HUES64 (cell line): ENCODE measurements around the gene NFE2L2.
"Not testable (repeated sequence)": the region's sequence is repeated elsewhere in the genome, so short reads cannot be mapped to it uniquely, and the experiment has no call there.

Source experiments
- H3K27ac ChIP-seq: 2 replicates; pipeline ENCODE4 v1.7.0; 2013; ENCODE audit warnings: low read depth, low read length, inconsistent platforms
- H3K27me3 ChIP-seq: 2 replicates; pipeline ENCODE4 v1.6.1; 2013; ENCODE audit warnings: mild to moderate bottlenecking, low read length; ENCODE audit not compliant: insufficient read depth
- H3K36me3 ChIP-seq: 2 replicates; pipeline ENCODE4 v1.6.1; 2013; ENCODE audit warnings: mild to moderate bottlenecking, low read length; ENCODE audit not compliant: insufficient read depth
- H3K4me1 ChIP-seq: 2 replicates; pipeline ENCODE4 v1.6.1; 2013; ENCODE audit warnings: mild to moderate bottlenecking, low read length, moderate library complexity; ENCODE audit not compliant: insufficient read depth
- H3K4me3 ChIP-seq: 2 replicates; pipeline ENCODE4 v1.5.1; 2013; ENCODE audit warnings: mild to moderate bottlenecking, low read length, moderate library complexity
- H3K9ac ChIP-seq: 2 replicates; pipeline ENCODE4 v1.6.1; 2013; ENCODE audit warnings: mild to moderate bottlenecking, low read depth, low read length
- H3K9me3 ChIP-seq: 2 replicates; pipeline ENCODE4 v1.6.1; 2013; ENCODE audit warnings: low read depth, low read length; ENCODE audit not compliant: insufficient read depth
- WGBS: fragments of 150-250, 120-280 bp; methylation state at CpG from one replicate; pipeline ENCODE4 v1.1.7; 2013; ENCODE audit warnings: missing lambda C conversion rate; 5-methylcytosine and 5-hydroxymethylcytosine counted together

The NFE2L2 gene

GRCh38 chr2:177255227-177255601 is 9.3 kb downstream of the NFE2L2 start:
- peaks cover 9% of the 10 kb centered on the region for H3K4me1 ChIP-seq
- no peaks in the 10 kb centered on the region for H3K27me3 ChIP-seq
- H3K9me3 ChIP-seq: peaks cover 15% of the 10 kb centered on the region; the same call in 1 of the 2 replicates
- WGBS: 81% methylated on average over 2 of the region's 2 CpGs
- no peak overlapping the region for H3K4me3 ChIP-seq
- H3K36me3 ChIP-seq: peaks cover 9% of the 10 kb centered on the region
- H3K9ac ChIP-seq: no peak overlapping the region
- H3K27ac ChIP-seq: peak overlapping the region; percentile 42; the same call in 1 of the 2 replicates

- H3K4me3 ChIP-seq: no peak overlapping the region
- H3K4me1 ChIP-seq: peaks cover 9% of the 10 kb centered on the region
- H3K27ac ChIP-seq: peak overlapping the region; percentile 42; the same call in 1 of the 2 replicates
- 55% methylated on average over 11 of the region's 11 CpGs for WGBS
- H3K36me3 ChIP-seq: peaks cover 9% of the 10 kb centered on the region
- H3K9ac ChIP-seq: no peak overlapping the region
- H3K27me3 ChIP-seq: no peaks in the 10 kb centered on the region
- peaks cover 15% of the 10 kb centered on the region; the same call in 1 of the 2 replicates for H3K9me3 ChIP-seq
These were observed 9.9 kb downstream of the NFE2L2 start for GRCh38 chr2:177254433-177255226.

GRCh38 chr2:177253704-177254103 is 10.8 kb downstream of the NFE2L2 start:
- peaks cover 11% of the 10 kb centered on the region; the same call in 1 of the 2 replicates for H3K9me3 ChIP-seq
- no peak overlapping the region for H3K27ac ChIP-seq
- no peak overlapping the region for H3K4me3 ChIP-seq
- H3K9ac ChIP-seq: no peak overlapping the region
- WGBS: 97% methylated on average over 3 of the region's 3 CpGs
- peaks cover 9% of the 10 kb centered on the region for H3K4me1 ChIP-seq
- H3K36me3 ChIP-seq: peaks cover 8% of the 10 kb centered on the region
- H3K27me3 ChIP-seq: no peaks in the 10 kb centered on the region

GRCh38 chr2:177252808-177253531 is 11.6 kb downstream of the NFE2L2 start:
- Histone ChIP-seq H3K4me1 (peaks cover 9% of the 10 kb centered on the region), H3K36me3 (peaks cover under 1% of the 10 kb centered on the region; the same call in 1 of the 2 replicates), H3K27ac (no peak overlapping the region), H3K9ac (no peak overlapping the region), H3K27me3 (no peaks in the 10 kb centered on the region), H3K4me3 (no peak overlapping the region), H3K9me3 (peaks cover 4% of the 10 kb centered on the region; the same call in 1 of the 2 replicates)
- WGBS: 97% methylated on average over 5 of the region's 5 CpGs

GRCh38 chr2:177251165-177251542 is 13.4 kb downstream of the NFE2L2 start:
- H3K9ac ChIP-seq: no peak overlapping the region
- H3K27me3 ChIP-seq: no peaks in the 10 kb centered on the region
- H3K9me3 ChIP-seq: no peaks in the 10 kb centered on the region
- H3K36me3 ChIP-seq: no peaks in the 10 kb centered on the region
- no peak overlapping the region for H3K4me3 ChIP-seq
- peaks cover 10% of the 10 kb centered on the region for H3K4me1 ChIP-seq
- H3K27ac ChIP-seq: no peak overlapping the region
- WGBS: 97% methylated on average over 3 of the region's 3 CpGs

GRCh38 chr2:177250461-177250860 is 14.1 kb downstream of the NFE2L2 start:
- no peak overlapping the region for H3K27ac ChIP-seq
- peaks cover 11% of the 10 kb centered on the region for H3K4me1 ChIP-seq
- H3K9me3 ChIP-seq: no peaks in the 10 kb centered on the region
- H3K4me3 ChIP-seq: no peak overlapping the region
- no peaks in the 10 kb centered on the region for H3K27me3 ChIP-seq
- 93% methylated on average over 5 of the region's 5 CpGs for WGBS
- no peak overlapping the region for H3K9ac ChIP-seq
- no peaks in the 10 kb centered on the region for H3K36me3 ChIP-seq

GRCh38 chr2:177249038-177249437 is 15.5 kb downstream of the NFE2L2 start:
- H3K9ac ChIP-seq: no peak overlapping the region
- no peak overlapping the region for H3K27ac ChIP-seq
- no peaks in the 10 kb centered on the region for H3K27me3 ChIP-seq
- H3K4me1 ChIP-seq: peaks cover 18% of the 10 kb centered on the region
- WGBS: 96% methylated on average over 6 of the region's 7 CpGs
- no peaks in the 10 kb centered on the region for H3K9me3 ChIP-seq
- H3K36me3 ChIP-seq: no peaks in the 10 kb centered on the region
- no peak overlapping the region for H3K4me3 ChIP-seq

GRCh38 chr2:177247693-177248262 is 16.7 kb downstream of the NFE2L2 start:
- Histone ChIP-seq H3K27me3 (no peaks in the 10 kb centered on the region), H3K36me3 (no peaks in the 10 kb centered on the region), H3K27ac (0 out of 2 replicates have a peak overlapping the region, but pooled peaks have one; percentile 6), H3K4me3 (no peak overlapping the region), H3K9ac (no peak overlapping the region), H3K9me3 (no peaks in the 10 kb centered on the region), H3K4me1 (peaks cover 22% of the 10 kb centered on the region)
- 95% methylated on average over 6 of the region's 6 CpGs for WGBS

GRCh38 chr2:177246523-177247030 is 17.9 kb downstream of the NFE2L2 start:
- H3K4me3 ChIP-seq, H3K9me3 ChIP-seq, H3K36me3 ChIP-seq, H3K27me3 ChIP-seq, H3K9ac ChIP-seq, H3K27ac ChIP-seq: not testable (repeated sequence)
- WGBS: 91% methylated on average over 2 of the region's 2 CpGs
- H3K4me1 ChIP-seq: peaks cover 35% of the 10 kb centered on the region

GRCh38 chr2:177246000-177246399 is 18.5 kb downstream of the NFE2L2 start:
- Histone ChIP-seq H3K27ac (peak overlapping the region; percentile 50), H3K4me3 (no peak overlapping the region), H3K9me3 (no peaks in the 10 kb centered on the region), H3K27me3 (no peaks in the 10 kb centered on the region), H3K4me1 (peaks cover 39% of the 10 kb centered on the region), H3K36me3 (no peaks in the 10 kb centered on the region), H3K9ac (no peak overlapping the region)
- WGBS: 41% methylated on average over 3 of the region's 3 CpGs

GRCh38 chr2:177245010-177245422 is 19.5 kb downstream of the NFE2L2 start:
- H3K9ac ChIP-seq: no peak overlapping the region
- no peaks in the 10 kb centered on the region for H3K9me3 ChIP-seq
- peak overlapping the region; percentile 72; the same call in 1 of the 2 replicates for H3K27ac ChIP-seq
- H3K36me3 ChIP-seq: no peaks in the 10 kb centered on the region
- no peaks in the 10 kb centered on the region for H3K27me3 ChIP-seq
- H3K4me1 ChIP-seq: peaks cover 47% of the 10 kb centered on the region
- WGBS: 45% methylated on average over 4 of the region's 4 CpGs
- H3K4me3 ChIP-seq: no peak overlapping the region
